Measurements from ENCODE around the gene ZMIZ1.

The ZMIZ1 gene

GRCh38 chr10:79292891-79293746 lies 224.4 kb downstream of the ZMIZ1 start:
- DNase-seq (ENCODE audit: insufficient read length, low spot score) (no peak), FAIRE-seq (peak; percentile 26)

- DNase-seq (ENCODE audit: insufficient read length, low spot score) (no peak), FAIRE-seq (peak; percentile 52)
Observed at GRCh38 chr10:79293841-79294581, 225.2 kb downstream of the ZMIZ1 start.

- FAIRE-seq (no peak), DNase-seq (ENCODE audit: insufficient read length, low spot score) (no peak)
Observed at GRCh38 chr10:79295563-79295962, 226.8 kb downstream of the ZMIZ1 start.

GRCh38 chr10:79296431-79296830 lies 227.7 kb downstream of the ZMIZ1 start:
- no peak for DNase-seq (ENCODE audit: insufficient read length, low spot score)
- FAIRE-seq: no peak

GRCh38 chr10:79298403-79299244 lies 229.9 kb downstream of the ZMIZ1 start:
- FAIRE-seq (no peak), DNase-seq (ENCODE audit: insufficient read length, low spot score) (no peak)

- DNase-seq (ENCODE audit: insufficient read length, low spot score): no peak
- no peak for FAIRE-seq
Observed at GRCh38 chr10:79299397-79300241, 230.9 kb downstream of the ZMIZ1 start.

- no peak for FAIRE-seq
- DNase-seq (ENCODE audit: insufficient read length, low spot score): no peak
Observed at GRCh38 chr10:79300711-79301110, 231.9 kb downstream of the ZMIZ1 start.

- no peak for DNase-seq (ENCODE audit: insufficient read length, low spot score)
- no peak for FAIRE-seq
Observed at GRCh38 chr10:79301754-79302530, 233.2 kb downstream of the ZMIZ1 start.

GRCh38 chr10:79303631-79304478 lies 235.1 kb downstream of the ZMIZ1 start:
- DNase-seq (ENCODE audit: insufficient read length, low spot score) (no peak), FAIRE-seq (no peak)

- DNase-seq (ENCODE audit: insufficient read length, low spot score) (no peak), FAIRE-seq (no peak)
Observed at GRCh38 chr10:79304479-79305087, 235.8 kb downstream of the ZMIZ1 start.

GRCh38 chr10:79305515-79305914 lies 236.7 kb downstream of the ZMIZ1 start:
- no peak for DNase-seq (ENCODE audit: insufficient read length, low spot score)
- no peak for FAIRE-seq

GRCh38 chr10:79305988-79306387 lies 237.2 kb downstream of the ZMIZ1 start:
- DNase-seq (ENCODE audit: insufficient read length, low spot score) (no peak), FAIRE-seq (no peak)

GRCh38 chr10:79306644-79307220 lies 238.0 kb downstream of the ZMIZ1 start:
- FAIRE-seq: no peak
- DNase-seq (ENCODE audit: insufficient read length, low spot score): no peak

GRCh38 chr10:79308016-79308415 lies 239.2 kb downstream of the ZMIZ1 start:
- no peak for FAIRE-seq
- DNase-seq (ENCODE audit: insufficient read length, low spot score): no peak

GRCh38 chr10:79308969-79309665 lies 240.4 kb downstream of the ZMIZ1 start:
- FAIRE-seq: no peak

GRCh38 chr10:79310200-79310865 lies 241.6 kb downstream of the ZMIZ1 start:
- FAIRE-seq: no peak

More at GRCh38 chr10:79308969-79309665, 240.4 kb downstream of the ZMIZ1 start:
- DNase-seq (ENCODE audit: insufficient read length, low spot score): no peak

More at GRCh38 chr10:79310200-79310865, 241.6 kb downstream of the ZMIZ1 start:
- no peak for DNase-seq (ENCODE audit: insufficient read length, low spot score)

All from GM19239 (cell line).